ENCODE measurements around the gene COL20A1. TPM values are rescaled to one million over a fixed set of nuclear protein-coding genes. Genes with fewer than 3 reads are reported as not detected.

Gene COL20A1
- total and polyA plus RNA-seq, 2 donors (not counting 1 experiment from before 2014, with no cell fraction given) = not detected

DNA sequence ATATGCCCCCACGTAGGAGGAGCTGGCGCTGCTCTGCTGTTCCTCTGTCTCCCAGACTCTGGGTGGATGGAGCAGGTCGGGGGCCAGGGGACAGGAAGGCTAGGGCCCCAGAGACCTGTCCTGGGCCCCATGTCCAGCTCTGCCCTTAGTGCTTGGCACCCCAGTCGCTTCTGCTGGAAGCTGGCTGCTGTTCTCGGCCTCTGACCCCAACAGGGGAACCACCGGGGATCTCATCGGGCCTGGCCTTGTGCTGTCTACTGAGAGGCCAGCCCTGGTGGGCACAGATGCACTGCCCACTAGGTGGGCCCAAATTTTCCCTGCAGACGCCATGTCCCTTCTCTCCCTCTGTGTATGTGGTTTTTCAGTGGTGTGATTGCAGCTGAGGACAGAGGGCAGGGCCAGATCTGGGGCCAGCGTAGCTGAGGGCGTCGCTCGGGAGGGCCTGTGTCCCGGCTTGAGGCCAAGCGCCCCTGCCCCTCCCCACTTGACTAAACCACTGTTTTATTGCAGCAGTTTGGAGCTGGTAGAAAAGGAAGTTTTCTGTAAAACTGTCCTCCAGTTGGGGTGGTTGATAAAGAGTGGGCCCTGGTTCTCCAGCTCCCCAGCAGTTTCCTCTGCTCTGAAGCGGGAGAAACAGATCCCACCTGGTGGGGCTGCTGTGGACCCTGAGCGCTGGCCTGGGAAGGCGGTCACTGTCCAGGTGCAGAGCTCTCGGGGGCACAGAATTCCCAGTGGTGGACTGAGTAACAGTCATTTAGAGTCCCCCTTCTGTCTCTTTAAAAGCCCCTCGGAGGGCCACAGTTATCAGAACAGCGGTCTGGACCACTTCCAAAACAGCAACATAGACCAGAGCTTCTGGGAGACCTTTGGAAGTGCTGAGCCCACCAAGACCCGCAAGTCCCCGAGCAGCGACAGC is 5.9 kb upstream of the COL20A1 start:
- H3K27ac Mint-ChIP-seq = no peak overlapping the region
- POLR2A ChIA-PET = interaction anchor here (0.6 kb wide), 1 partner anchor 310 kb away, joined by 3 read pairs; no protein-coding TSS in a partner anchor
- no peak overlapping the region for H3K9ac ChIP-seq (ENCODE audit: low read length)

More for the DNA sequence above, 5.9 kb upstream of the COL20A1 start:
- no peak overlapping the region for H3K4me3 ChIP-seq (ENCODE audit: control extremely low read depth in 1 of 5, extremely low read depth in 1 of 5, insufficient read depth in 1 of 5, low read depth in 2 of 5, low read length in 4 of 5)
- H4K20me1 ChIP-seq (ENCODE audit: control insufficient read depth, insufficient read depth, low read length, poor library complexity, severe bottlenecking) = no peaks in the 10 kb centered on the region
- CTCF ChIA-PET = interaction anchor here (1.2 kb wide), 1 partner anchor 63 kb away, joined by 3 read pairs; no protein-coding TSS in a partner anchor
- WGBS (ENCODE audit: insufficient coverage) = 94% methylated on average over 15 of the region's 23 CpGs
- no peak for TF ChIP-seq EZH2 (IDR thresholded peaks at IDR 0.05; ENCODE audit: borderline replicate concordance, insufficient read depth, low read depth, low read length, poor library complexity, severe bottlenecking)
- TF ChIP-seq, protein P1, sequence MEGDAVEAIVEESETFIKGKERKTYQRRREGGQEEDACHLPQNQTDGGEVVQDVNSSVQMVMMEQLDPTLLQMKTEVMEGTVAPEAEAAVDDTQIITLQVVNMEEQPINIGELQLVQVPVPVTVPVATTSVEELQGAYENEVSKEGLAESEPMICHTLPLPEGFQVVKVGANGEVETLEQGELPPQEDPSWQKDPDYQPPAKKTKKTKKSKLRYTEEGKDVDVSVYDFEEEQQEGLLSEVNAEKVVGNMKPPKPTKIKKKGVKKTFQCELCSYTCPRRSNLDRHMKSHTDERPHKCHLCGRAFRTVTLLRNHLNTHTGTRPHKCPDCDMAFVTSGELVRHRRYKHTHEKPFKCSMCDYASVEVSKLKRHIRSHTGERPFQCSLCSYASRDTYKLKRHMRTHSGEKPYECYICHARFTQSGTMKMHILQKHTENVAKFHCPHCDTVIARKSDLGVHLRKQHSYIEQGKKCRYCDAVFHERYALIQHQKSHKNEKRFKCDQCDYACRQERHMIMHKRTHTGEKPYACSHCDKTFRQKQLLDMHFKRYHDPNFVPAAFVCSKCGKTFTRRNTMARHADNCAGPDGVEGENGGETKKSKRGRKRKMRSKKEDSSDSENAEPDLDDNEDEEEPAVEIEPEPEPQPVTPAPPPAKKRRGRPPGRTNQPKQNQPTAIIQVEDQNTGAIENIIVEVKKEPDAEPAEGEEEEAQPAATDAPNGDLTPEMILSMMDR (IDR thresholded peaks at IDR 0.05) = no peak
- no peaks in the 10 kb centered on the region for H3K4me1 ChIP-seq (ENCODE audit: control insufficient read depth in 2 of 2, insufficient read depth in 2 of 2, low read length in 2 of 2)
- H3K79me2 ChIP-seq (ENCODE audit: control insufficient read depth, insufficient read depth, low read length) = no peaks in the 10 kb centered on the region
- intact Hi-C loops (cut with micrococcal nuclease) = no loop called here
- no peak for ATAC-seq (ENCODE audit: low read depth)
- no peaks in the 10 kb centered on the region for H3K9me3 ChIP-seq (ENCODE audit: control extremely low read depth in 1 of 3, control insufficient read depth in 2 of 3, insufficient read depth in 1 of 3, low read length in 2 of 3)
- Mint-ChIP-seq H3K27me3 (no peaks in the 10 kb centered on the region), H3K9me3 (ENCODE audit: insufficient read depth) (no peaks in the 10 kb centered on the region), H3K4me3 (no peak overlapping the region), H3K4me1 (peaks cover 1% of the 10 kb centered on the region)
- no peak for DNase-seq
- no peaks in the 10 kb centered on the region for H3K27me3 ChIP-seq (replicated peaks in 1 of 4; ENCODE audit: control extremely low read depth in 1 of 4, control insufficient read depth in 3 of 4, insufficient read depth in 4 of 4, low read length in 3 of 4)
- H3K36me3 ChIP-seq (replicated peaks in 1 of 2; ENCODE audit: control extremely low read depth in 1 of 2, control insufficient read depth in 1 of 2, extremely low read depth in 1 of 2, insufficient read depth in 2 of 2, low read length in 1 of 2) = peaks cover 0 to 11% of the 10 kb centered on the region in 2 experiments
- no peak overlapping the region for H3K27ac ChIP-seq (ENCODE audit: low read length in 2 of 2)
- H3K4me2 ChIP-seq (replicated peaks; ENCODE audit: low read depth, low read length, poor library complexity, severe bottlenecking) = no peak overlapping the region
- no peak overlapping the region for H2AFZ ChIP-seq (ENCODE audit: insufficient read depth, low read depth, low read length, poor library complexity, severe bottlenecking)

Data from B cell (primary cell).